GM18520 (cell line): ENCODE results near the gene VPS36.
"Not testable (repeated sequence)": the region's sequence is repeated elsewhere in the genome, so short reads cannot be mapped to it uniquely, and the experiment has no call there.

ENCODE experiments used
- ATAC-seq: cut with Tn5 transposase; IDR thresholded peaks from one replicate; pipeline ENCODE4 v1.9.1; 2021; ENCODE audit not compliant: unreplicated experiment

Gene VPS36

DNA sequence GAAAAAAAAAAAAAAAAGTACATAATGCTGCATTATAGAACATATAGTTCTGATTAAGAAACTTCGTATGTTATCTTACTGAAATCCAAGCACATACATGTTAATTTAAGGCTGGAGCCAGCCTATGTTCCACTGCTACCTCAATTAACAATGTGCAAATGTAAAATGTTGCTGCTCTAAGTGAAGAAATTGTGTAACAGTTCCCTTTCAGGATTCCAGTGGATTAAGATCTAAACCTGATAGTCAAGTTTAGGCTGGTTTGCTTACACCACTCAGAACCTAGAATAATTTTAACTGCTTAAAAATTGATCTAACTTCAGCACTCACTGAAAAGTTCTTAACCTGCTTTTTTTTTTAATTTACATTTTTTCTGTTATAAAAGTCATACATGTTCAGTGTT is 4.2 kb downstream of the VPS36 start:
- no peak for ATAC-seq

DNA sequence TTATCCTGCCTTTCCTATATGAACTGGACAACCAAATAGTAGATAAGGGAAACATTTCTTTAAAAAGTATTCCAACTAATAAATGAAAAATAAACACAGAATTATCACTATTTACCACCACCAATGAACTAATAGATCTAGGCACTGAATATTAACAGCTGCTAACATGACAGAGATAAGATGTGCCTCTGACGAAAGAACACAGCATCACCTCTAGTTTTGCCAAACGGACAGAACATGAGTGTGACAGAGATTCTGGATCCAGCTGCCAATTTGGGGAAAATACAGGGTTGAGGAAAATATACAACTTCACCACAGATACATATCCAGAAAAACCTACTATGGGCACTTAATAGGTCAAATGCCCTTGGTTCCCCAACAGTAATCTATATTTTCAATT is 18.0 kb downstream of the VPS36 start:
- ATAC-seq, result no peak

GRCh38 chr13:52428295-52428694 is 22.1 kb downstream of the VPS36 start:
- ATAC-seq, result no peak

- no peak for ATAC-seq
Measured at GRCh38 chr13:52421216-52421615, 29.2 kb downstream of the VPS36 start.

- no peak for ATAC-seq
Measured at GRCh38 chr13:52419080-52419479, 31.4 kb downstream of the VPS36 start.

GRCh38 chr13:52414963-52415362 is 35.5 kb downstream of the VPS36 start:
- no peak for ATAC-seq

DNA sequence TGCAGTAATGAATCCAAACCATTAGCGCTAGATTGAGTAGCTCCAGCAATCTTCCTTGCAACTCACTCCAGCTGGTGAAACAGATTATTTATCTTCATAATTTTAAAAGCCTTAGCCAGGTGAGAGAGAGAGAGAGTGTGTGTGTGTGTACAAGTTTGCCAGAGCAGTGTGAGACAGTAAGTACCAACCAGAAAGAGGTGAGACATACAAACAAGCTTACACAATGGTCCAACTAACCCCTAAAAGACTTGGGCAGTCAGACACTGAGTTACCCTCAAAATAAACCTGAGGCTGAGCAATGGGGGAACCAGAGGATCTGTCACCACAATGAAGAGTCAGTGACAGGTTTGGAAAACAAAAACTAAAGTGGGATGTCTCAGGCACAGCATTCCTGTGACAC is 36.4 kb downstream of the VPS36 start:
- ATAC-seq, result no peak

DNA sequence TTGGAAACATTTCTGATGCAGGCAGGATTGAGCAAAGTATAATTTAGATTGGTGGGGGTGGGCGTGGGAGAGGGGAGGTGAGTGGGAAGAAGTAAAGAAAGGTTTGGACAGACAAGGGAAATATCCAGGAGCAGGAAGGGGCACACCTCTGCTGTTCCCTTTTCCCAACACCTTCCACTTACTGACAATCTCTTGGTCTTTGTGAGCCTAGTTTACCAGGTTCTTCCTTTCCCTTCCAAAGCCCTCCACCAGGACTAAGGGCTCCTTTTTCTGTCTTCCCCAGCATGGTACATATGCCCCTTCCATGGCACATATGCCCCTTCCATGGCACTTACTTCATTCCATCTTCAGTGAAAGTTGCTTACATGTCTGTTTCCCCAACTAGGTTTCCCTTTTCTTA is 38.3 kb downstream of the VPS36 start:
- ATAC-seq, result no peak

DNA sequence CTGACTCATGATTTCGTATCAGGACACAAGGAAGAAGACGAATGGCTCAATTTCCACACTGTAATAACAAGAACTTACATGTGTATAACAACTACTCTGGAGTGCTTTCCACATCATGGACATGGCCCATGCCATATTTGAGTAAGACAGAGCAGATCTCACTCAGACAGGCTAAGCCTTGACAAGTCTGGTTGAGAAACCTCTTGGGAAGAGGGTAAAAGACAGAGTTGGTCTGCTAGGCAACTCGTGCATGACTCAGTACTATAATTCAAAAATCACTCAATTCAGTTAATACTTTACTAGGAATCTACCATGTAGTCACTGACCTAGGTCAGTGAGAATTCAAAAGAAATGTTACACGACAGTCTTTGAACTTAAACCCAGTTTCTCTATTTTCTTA is 38.8 kb downstream of the VPS36 start:
- peak; percentile 96 for ATAC-seq

DNA sequence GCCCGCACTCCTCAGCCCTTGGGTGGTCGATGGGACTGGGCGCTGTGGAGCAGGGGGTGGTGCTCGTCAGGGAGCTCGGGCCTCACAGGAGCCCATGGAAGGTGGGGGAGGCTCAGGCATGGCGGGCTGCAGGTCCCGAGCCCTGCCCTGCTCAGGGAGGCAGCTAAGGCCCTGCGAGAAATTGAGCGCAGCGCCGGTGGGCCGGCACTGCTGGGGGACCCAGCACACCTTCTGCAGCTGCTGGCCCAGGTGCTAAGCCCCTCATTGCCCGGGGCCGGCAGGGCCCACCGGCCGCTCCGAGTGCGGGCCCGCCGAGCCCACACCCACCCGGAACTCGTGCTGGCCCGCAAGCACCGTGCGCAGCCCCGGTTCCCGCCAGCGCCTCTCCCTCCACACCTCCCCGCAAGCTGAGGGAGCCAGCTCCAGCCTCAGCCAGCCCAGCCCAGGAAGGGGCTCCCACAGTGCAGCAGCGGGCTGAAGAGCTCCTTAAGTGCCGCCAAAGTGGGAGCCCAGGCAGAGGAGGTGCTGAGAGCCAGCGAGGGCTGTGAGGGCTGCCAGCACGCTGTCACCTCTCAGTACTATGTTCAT is 42.3 kb downstream of the VPS36 start:
- not testable (repeated sequence) for ATAC-seq

GRCh38 chr13:52407436-52407835 is 43.0 kb downstream of the VPS36 start:
- not testable (repeated sequence) for ATAC-seq

DNA sequence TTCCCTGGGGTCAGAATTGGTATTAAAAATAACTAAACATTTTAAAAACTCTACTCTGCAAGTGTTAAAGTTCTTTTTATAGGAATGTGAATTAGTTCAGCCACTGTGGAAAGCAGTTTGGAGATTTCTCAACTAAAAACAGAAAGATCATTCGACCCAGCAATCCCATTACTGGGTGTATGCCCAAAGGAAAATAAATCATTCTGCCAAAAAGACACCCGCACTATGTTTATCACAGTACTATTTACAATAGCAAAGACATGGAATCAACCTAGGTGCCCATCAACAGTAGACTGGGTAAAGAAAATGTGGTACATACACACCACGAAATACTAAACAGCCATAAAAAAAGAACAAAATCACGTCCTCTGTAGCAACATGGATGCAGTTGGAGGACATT is 43.8 kb downstream of the VPS36 start:
- no peak for ATAC-seq

DNA sequence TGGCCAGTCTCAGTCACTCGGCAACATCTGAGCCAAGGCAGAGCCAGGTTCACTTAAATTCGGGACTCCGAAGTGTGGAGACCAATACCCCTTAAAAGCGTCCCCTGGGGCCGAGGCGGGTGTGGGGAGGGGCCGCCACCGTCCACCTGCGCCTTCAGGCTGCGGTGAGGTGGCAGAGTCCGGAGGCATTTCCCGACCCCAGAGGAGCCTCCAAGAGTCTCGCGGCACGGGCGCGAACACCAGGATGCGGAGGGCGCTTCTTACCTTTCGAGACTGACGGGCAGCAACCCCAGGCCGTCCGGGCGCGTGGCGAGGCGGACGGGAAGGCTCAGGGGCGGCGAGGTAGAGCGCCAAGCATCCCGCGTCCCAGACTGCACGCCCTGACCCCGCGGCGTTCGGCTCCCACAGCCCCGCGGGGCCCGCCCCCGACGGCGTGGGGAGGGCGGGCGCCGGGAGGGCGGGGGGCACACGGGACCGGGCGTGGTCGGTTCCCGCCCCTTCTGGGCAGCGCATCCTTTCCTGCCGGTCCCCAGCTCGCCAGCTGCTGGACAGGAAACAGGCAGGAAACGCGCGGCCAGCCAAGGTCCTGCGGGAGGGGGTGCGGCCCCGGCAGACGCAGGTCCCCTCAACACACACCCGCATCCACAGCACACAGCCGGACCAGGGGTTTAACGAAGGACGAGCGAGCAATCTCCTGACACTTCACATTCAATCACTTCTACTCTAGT is 44.5 kb downstream of the VPS36 start, which contains the start of gene THSD1:
TSS of gene THSD1 (minus strand) at position 406 of the 728 bp plus-strand sequence. CDS start 3,572 bp downstream, outside the sequence.
- no peak for ATAC-seq

GRCh38 chr13:52405369-52405766 is 45.1 kb downstream of the VPS36 start:
- no peak for ATAC-seq

DNA sequence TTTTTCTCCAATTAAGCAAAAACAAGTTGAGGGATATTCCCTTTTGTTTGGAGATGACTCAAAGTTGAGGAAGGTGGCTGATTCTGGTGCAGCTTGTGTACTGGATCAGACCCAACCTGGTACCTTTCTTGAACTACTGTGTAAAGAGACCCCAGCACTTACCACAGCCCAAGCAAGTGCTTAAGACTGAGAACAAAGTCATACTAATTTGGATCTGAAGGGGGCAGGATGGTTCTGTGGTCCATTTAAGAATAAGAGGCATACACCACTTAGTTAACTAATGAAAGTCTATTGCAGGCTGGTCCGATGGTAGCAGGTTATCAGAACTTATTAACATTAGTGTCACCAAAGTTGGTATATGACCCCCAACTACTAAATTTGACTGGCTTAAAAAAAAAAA is 50.7 kb downstream of the VPS36 start:
- no peak for ATAC-seq

- ATAC-seq, result no peak
Measured at GRCh38 chr13:52399046-52399445, 51.4 kb downstream of the VPS36 start.

DNA sequence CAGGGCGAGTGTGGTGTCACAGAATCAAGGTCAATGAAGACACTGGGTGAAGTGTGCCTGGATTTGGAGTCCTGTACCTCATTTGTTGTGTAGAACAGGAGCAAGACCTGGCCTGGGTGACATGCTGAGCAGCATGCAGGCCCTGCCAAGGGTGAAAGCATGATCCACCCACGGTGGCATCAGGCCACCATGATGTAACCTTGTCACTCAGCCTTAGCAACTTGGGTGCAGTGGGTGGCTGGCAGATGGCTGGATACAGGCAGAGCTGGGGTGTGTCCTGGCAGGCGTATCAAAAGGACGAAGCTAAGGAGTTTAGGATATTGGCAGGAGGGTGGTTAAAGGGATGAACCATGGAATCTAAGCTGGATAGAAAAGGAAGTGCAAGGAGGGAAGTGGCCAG is 54.7 kb downstream of the VPS36 start:
- ATAC-seq, result no peak

GRCh38 chr13:52394586-52394985 is 55.8 kb downstream of the VPS36 start:
- ATAC-seq, result no peak

- ATAC-seq, result no peak
Measured at GRCh38 chr13:52393572-52394357, 56.7 kb downstream of the VPS36 start.

GRCh38 chr13:52387721-52388120 is 62.7 kb downstream of the VPS36 start:
- ATAC-seq, result no peak

- ATAC-seq, result no peak
Measured at GRCh38 chr13:52385870-52386269, 64.6 kb downstream of the VPS36 start.

DNA sequence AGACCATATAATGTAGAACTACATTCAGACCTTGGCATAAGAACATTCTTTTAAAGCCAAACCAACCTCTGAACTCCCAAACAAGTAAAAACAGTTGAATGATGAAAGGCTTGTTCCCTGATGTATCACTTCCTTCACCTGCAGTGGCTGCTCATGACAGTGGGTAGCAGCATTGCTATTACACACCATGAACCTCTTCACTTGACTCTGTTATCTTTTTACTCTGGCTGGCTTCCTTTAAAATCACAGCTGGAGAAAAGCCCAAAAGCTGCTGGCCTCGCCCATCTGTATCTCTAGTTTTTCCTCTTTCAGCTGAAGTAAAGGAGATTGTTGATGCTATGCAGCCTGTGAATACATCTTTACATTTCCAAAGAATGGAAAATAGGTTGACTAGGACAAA is 67.1 kb downstream of the VPS36 start:
- ATAC-seq, result no peak
